ENCODE measurements around the gene COX7A2L. TPM values are rescaled to one million over a fixed set of nuclear protein-coding genes. Genes with fewer than 3 reads are reported as not detected.
A peak's percentile ranks its signal among the peaks of the same experiment; 100 is the strongest.
"Not testable (repeated sequence)": the region's sequence is repeated elsewhere in the genome, so short reads cannot be mapped to it uniquely, and the experiment has no call there.

The COX7A2L gene
- total RNA-seq, 4 donors from 2014 or later = 69.8 to 94.7 (median 89.1) TPM

DNA sequence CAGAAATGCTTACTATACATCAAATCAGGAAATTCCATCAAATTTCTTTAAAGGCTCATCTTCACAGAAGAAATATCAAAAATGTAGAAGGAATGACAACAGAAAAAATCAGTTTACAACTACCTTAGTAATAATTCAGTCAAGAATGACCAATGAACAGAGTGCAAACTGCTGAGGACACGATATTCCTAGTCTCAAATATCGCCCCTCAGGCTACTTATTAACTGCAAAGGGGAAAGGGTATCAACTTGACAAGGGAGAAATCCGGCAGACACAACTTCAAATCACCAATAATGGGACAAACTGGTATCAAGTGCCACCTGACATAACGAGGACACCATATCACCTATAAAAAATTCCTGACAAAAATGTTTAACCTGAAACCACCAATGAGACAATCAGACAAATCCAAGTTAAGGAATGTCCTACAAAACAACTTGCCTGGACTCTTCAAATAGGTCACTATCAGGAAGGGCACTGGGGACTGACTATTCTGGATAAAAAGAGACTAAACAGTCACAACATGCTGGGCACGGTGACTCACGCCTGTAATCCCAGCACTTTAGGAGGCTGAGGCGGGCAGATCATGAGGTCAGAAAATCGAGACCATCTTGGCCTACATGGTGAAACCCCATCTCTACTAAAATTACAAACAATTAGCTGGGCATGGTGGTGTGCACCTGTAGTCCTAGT, 12.8 kb downstream of the COX7A2L start:
- H3K4me3 ChIP-seq = no peak overlapping the region
- in situ Hi-C loops (cut with MboI; ENCODE audit: low sequenced_read_pairs in 4 of 4) = no loop called here
- no peaks in the 10 kb centered on the region for H3K9me3 ChIP-seq
- TF ChIP-seq, protein P1, sequence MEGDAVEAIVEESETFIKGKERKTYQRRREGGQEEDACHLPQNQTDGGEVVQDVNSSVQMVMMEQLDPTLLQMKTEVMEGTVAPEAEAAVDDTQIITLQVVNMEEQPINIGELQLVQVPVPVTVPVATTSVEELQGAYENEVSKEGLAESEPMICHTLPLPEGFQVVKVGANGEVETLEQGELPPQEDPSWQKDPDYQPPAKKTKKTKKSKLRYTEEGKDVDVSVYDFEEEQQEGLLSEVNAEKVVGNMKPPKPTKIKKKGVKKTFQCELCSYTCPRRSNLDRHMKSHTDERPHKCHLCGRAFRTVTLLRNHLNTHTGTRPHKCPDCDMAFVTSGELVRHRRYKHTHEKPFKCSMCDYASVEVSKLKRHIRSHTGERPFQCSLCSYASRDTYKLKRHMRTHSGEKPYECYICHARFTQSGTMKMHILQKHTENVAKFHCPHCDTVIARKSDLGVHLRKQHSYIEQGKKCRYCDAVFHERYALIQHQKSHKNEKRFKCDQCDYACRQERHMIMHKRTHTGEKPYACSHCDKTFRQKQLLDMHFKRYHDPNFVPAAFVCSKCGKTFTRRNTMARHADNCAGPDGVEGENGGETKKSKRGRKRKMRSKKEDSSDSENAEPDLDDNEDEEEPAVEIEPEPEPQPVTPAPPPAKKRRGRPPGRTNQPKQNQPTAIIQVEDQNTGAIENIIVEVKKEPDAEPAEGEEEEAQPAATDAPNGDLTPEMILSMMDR (IDR thresholded peaks at IDR 0.05 in 4 of 5, conservative IDR thresholded peaks at IDR 0.05 in 1 of 5) = no peak
- no peak for TF ChIP-seq POLR2A (IDR thresholded peaks at IDR 0.05)
- intact Hi-C loops (cut with DNase I; ENCODE audit: low total_unique reads) = no loop called here
- DNase-seq = no peak
- peaks cover 0 to 19% of the 10 kb centered on the region in 2 donors for H3K36me3 ChIP-seq
- peak overlapping the region in 1 of 4 donors; percentile 25 for H3K27ac ChIP-seq
- H3K27me3 ChIP-seq = no peaks in the 10 kb centered on the region
- ATAC-seq = no peak
- peaks cover 0 to under 1% of the 10 kb centered on the region in 2 donors for H3K4me1 ChIP-seq

DNA sequence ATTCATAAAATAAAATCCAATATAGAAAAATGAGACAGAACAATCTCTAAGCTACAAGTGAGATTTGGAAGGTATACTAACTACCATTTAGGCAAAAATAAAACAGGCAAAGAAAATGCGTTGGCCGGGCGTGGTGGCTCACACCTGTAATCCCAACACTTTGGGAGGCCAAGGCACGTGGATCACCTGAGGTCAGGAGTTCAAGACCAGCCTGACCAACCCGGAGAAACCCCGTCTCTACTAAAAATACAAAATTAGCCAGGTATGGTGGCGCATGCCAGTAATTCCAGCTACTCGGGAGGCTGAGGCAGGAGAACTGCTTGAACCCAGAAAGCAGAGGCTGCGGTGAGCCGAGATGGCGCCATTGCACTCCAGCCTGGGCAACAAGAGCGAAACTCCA, 13.5 kb downstream of the COX7A2L start:
- H3K27me3 ChIP-seq; in situ Hi-C loops (cut with MboI; ENCODE audit: low sequenced_read_pairs in 4 of 4); H3K4me3 ChIP-seq; intact Hi-C loops (cut with DNase I; ENCODE audit: low total_unique reads); H3K27ac ChIP-seq; H3K4me1 ChIP-seq; DNase-seq; ATAC-seq; H3K9me3 ChIP-seq: not testable (repeated sequence)
- peaks cover 0 to 19% of the 10 kb centered on the region in 2 donors for H3K36me3 ChIP-seq

DNA sequence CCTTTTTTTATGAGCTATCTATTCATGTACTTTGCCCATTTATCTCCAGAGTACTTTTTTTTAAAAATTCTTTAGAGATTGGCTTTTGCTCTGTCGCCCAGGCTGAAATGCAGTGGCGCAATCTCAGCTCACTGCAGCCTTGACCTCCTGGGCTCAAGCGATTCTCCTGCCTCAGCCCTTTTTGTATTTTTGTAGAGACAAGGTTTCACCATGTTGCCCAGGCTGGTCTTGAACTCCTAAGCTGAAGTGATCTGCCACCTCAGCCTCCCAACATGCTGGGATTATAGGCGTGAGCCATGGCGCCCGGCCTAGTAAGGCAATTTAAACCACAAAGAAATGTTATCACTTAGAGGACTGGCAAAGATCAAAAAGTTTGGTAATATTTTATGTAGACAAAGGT, 14.2 kb downstream of the COX7A2L start:
- in situ Hi-C loops (cut with MboI; ENCODE audit: low sequenced_read_pairs in 4 of 4); H3K4me3 ChIP-seq; H3K27ac ChIP-seq; ATAC-seq; intact Hi-C loops (cut with DNase I; ENCODE audit: low total_unique reads); H3K27me3 ChIP-seq; DNase-seq; H3K9me3 ChIP-seq: not testable (repeated sequence)
- Histone ChIP-seq H3K4me1 (peaks cover 13 to 15% of the 10 kb centered on the region in 2 donors), H3K36me3 (peaks cover 0 to 13% of the 10 kb centered on the region in 2 donors)

DNA sequence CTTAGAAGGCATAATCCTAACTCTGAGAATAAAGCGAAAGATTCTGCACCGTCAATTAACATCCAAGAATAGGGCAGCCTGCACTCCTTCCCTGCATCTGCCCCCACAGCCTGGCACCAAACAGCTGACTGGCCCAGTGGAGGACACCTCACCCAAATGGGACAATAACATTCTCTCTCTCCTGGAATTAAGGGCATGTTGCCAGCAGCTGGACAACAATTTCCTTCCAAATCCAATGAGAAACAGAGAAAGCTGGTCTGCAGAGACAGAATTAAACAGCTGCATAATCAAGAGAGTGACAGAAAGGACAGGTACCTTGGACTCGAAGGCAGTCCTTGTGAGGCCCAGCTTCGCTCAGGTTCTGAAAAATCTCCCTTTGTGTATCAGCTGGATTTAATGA, 15.0 kb downstream of the COX7A2L start:
- DNase-seq (no peak), ATAC-seq (no peak)
- Histone ChIP-seq H3K27ac (no peak overlapping the region), H3K9me3 (no peaks in the 10 kb centered on the region), H3K4me1 (peaks cover 13 to 19% of the 10 kb centered on the region in 2 donors), H3K36me3 (peaks cover 0 to 6% of the 10 kb centered on the region in 2 donors), H3K4me3 (no peak overlapping the region), H3K27me3 (no peaks in the 10 kb centered on the region)
- no peak for TF ChIP-seq POLR2A (IDR thresholded peaks at IDR 0.05)
- TF ChIP-seq, protein P1 (IDR thresholded peaks at IDR 0.05 in 4 of 5, conservative IDR thresholded peaks at IDR 0.05 in 1 of 5) = no peak
- intact Hi-C loops (cut with DNase I; ENCODE audit: low total_unique reads) (no loop called here), in situ Hi-C loops (cut with MboI; ENCODE audit: low sequenced_read_pairs in 4 of 4) (no loop called here)

DNA sequence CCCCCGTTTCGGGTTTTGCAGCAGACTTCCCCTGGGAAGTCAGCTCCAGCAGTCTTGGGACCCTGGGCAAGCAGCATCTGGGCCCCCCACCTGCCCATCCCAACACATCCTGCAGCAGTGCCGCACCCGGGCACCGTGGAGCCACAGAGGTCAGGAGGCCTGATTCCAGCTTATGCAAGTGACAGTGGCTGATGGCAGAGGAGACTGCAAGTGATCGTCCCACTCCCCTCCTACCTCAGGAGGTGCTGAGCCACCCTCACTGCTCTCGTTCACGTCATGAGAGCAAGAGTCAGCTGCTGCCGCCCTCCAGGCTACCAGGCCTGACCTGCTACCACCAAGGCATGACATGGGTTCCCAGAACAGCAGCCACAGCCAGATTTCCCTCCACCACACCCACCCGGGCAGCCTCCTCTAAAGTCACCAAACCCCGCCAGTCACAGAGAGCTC, 18.2 kb downstream of the COX7A2L start:
- H3K4me3 ChIP-seq = no peak overlapping the region
- peak overlapping the region; percentile 57 to 75 (median 68) for H3K27ac ChIP-seq
- no peak for DNase-seq
- no peaks in the 10 kb centered on the region for H3K9me3 ChIP-seq
- peaks cover 13 to 19% of the 10 kb centered on the region in 2 donors for H3K4me1 ChIP-seq
- no peaks in the 10 kb centered on the region for H3K27me3 ChIP-seq
- no peaks in the 10 kb centered on the region for H3K36me3 ChIP-seq
- intact Hi-C loops (cut with DNase I; ENCODE audit: low total_unique reads) (no loop called here), in situ Hi-C loops (cut with MboI; ENCODE audit: low sequenced_read_pairs in 4 of 4) (no loop called here)
- peak; percentile 5 to 14 for ATAC-seq
- TF ChIP-seq, protein P1 (IDR thresholded peaks at IDR 0.05 in 4 of 5, conservative IDR thresholded peaks at IDR 0.05 in 1 of 5) = no peak
- no peak for TF ChIP-seq POLR2A (IDR thresholded peaks at IDR 0.05)
